DND-41 (cell line): Measurements from ENCODE around the gene ZNF175.
A peak's percentile ranks its signal among the peaks of the same experiment; 100 is the strongest.

Source experiments
- ATAC-seq: fragments of 200-7000 bp; cut with Tn5 transposase; 3 replicates; pipeline ENCODE4 v1.9.1; 2021; ENCODE audit warnings: low read depth; ENCODE audit not compliant: insufficient read depth
- DNase-seq: peaks from one replicate; pipeline ENCODE4 v3.0.0-alpha.2; 2020
- H2AFZ ChIP-seq: 2 replicates; pipeline ENCODE4 v1.6.0; 2012; ENCODE audit warnings: low read depth, low read length
- H3K27ac ChIP-seq: 2 replicates; pipeline ENCODE4 v1.5.1; 2012; ENCODE audit warnings: low read length, inconsistent platforms
- H3K27me3 ChIP-seq: fragments of 200-600 bp; sonication (generic); 2 replicates; pipeline ENCODE4 v1.6.0; 2012; ENCODE audit warnings: low read length, mild to moderate bottlenecking, inconsistent platforms; ENCODE audit not compliant: insufficient read depth, poor library complexity
- H3K36me3 ChIP-seq: 2 replicates; pipeline ENCODE4 v1.5.1; 2012; ENCODE audit warnings: low read length, inconsistent platforms; ENCODE audit not compliant: insufficient read depth
- H3K4me1 ChIP-seq: 2 replicates; pipeline ENCODE4 v1.5.1; 2012; ENCODE audit warnings: mild to moderate bottlenecking, low read length; ENCODE audit not compliant: insufficient read depth
- H3K4me2 ChIP-seq: 2 replicates; pipeline ENCODE4 v1.6.0; 2012; ENCODE audit warnings: mild to moderate bottlenecking, moderate library complexity, low read length, inconsistent platforms; ENCODE audit not compliant: insufficient read depth
- H3K4me3 ChIP-seq, 2 experiments: fragments of 200-600 bp in 1 of 2; shearing (Covaris generic) in 1 of 2; 2 replicates each; pipeline ENCODE4 v1.5.1; 2012 to 2016; ENCODE audit warnings: inconsistent platforms in 2 of 2, low read length in 2 of 2, mild to moderate bottlenecking in 2 of 2, low read depth in 1 of 2, moderate library complexity in 1 of 2
- H3K79me2 ChIP-seq: 2 replicates; pipeline ENCODE4 v1.6.0; 2012; ENCODE audit warnings: low read length, inconsistent platforms; ENCODE audit not compliant: insufficient read depth
- H3K9ac ChIP-seq: 2 replicates; pipeline ENCODE4 v1.6.0; 2012; ENCODE audit warnings: low read depth, mild to moderate bottlenecking, inconsistent platforms, low read length, moderate library complexity
- H3K9me3 ChIP-seq: 2 replicates; pipeline ENCODE4 v1.5.1; 2012; ENCODE audit warnings: low read length, moderate library complexity, mild to moderate bottlenecking, inconsistent platforms; ENCODE audit not compliant: insufficient read depth, severe bottlenecking
- H4K20me1 ChIP-seq: 2 replicates; pipeline ENCODE4 v1.6.0; 2012; ENCODE audit warnings: low read length; ENCODE audit not compliant: insufficient read depth
- EZH2 ChIP-seq: IDR thresholded peaks from 3 replicates; pipeline ENCODE4 v1.6.1; 2012; ENCODE audit warnings: borderline replicate concordance, low read depth, mild to moderate bottlenecking, moderate library complexity, low read length, inconsistent platforms; ENCODE audit not compliant: severe bottlenecking
- TF ChIP-seq, protein P1 (sequence below): IDR thresholded peaks from 2 replicates; pipeline ENCODE4 v1.5.1; 2012; ENCODE audit warnings: borderline replicate concordance, low read length, moderate library complexity, mild to moderate bottlenecking; ENCODE audit not compliant: poor library complexity, severe bottlenecking; ENCODE audit errors: extremely low read depth

The ZNF175 gene

DNA sequence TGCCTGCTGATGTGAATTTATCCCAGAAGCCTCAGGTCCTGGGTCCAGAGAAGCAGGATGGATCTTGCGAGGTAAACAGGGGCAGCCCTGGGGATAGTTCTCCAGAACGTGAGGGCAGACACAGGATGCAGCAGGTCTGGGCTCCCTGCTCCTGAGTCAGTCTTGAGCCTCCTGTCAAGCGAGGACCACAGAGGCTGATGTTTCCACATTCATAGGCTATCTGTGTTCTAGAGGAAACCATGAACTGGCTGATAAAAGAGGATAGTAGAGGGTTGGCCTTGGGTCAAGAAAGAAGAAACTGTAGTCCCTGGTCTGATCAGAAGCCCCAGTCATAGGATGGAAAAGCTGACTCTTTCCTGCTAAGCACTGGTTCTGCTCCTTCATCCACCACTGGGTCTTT is 2.2 kb downstream of the ZNF175 start:
- TF ChIP-seq EZH2 = no peak
- TF ChIP-seq, protein P1, sequence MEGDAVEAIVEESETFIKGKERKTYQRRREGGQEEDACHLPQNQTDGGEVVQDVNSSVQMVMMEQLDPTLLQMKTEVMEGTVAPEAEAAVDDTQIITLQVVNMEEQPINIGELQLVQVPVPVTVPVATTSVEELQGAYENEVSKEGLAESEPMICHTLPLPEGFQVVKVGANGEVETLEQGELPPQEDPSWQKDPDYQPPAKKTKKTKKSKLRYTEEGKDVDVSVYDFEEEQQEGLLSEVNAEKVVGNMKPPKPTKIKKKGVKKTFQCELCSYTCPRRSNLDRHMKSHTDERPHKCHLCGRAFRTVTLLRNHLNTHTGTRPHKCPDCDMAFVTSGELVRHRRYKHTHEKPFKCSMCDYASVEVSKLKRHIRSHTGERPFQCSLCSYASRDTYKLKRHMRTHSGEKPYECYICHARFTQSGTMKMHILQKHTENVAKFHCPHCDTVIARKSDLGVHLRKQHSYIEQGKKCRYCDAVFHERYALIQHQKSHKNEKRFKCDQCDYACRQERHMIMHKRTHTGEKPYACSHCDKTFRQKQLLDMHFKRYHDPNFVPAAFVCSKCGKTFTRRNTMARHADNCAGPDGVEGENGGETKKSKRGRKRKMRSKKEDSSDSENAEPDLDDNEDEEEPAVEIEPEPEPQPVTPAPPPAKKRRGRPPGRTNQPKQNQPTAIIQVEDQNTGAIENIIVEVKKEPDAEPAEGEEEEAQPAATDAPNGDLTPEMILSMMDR = no peak
- H3K4me2 ChIP-seq = peak overlapping the region; percentile 99
- H3K9me3 ChIP-seq = no peaks in the 10 kb centered on the region
- no peaks in the 10 kb centered on the region; the same call in 1 of the 2 replicates for H4K20me1 ChIP-seq
- H3K79me2 ChIP-seq = peaks cover 38% of the 10 kb centered on the region
- H3K4me3 ChIP-seq = peak overlapping the region in 1 of 2 experiments; percentile 92; a peak in 1 of 4 replicates
- no peak overlapping the region for H3K9ac ChIP-seq
- ATAC-seq (no peak), DNase-seq (no peak)
- no peak overlapping the region for H2AFZ ChIP-seq
- no peak overlapping the region for H3K27ac ChIP-seq
- peaks cover 48% of the 10 kb centered on the region for H3K36me3 ChIP-seq
- peaks cover 32% of the 10 kb centered on the region for H3K4me1 ChIP-seq
- H3K27me3 ChIP-seq = no peaks in the 10 kb centered on the region

GRCh38 chr19:51576850-51577249 is 5.8 kb downstream of the ZNF175 start:
- Histone ChIP-seq H4K20me1 (no peaks in the 10 kb centered on the region; the same call in 1 of the 2 replicates), H3K9ac (no peak overlapping the region), H3K9me3 (no peaks in the 10 kb centered on the region), H3K27ac (no peak overlapping the region), H3K79me2 (peaks cover 30% of the 10 kb centered on the region), H3K27me3 (no peaks in the 10 kb centered on the region), H3K36me3 (peaks cover 75% of the 10 kb centered on the region), H3K4me1 (peaks cover 23% of the 10 kb centered on the region), H3K4me2 (no peak overlapping the region), H2AFZ (no peak overlapping the region), H3K4me3 (no peak overlapping the region)
- ATAC-seq (no peak), DNase-seq (no peak)
- TF ChIP-seq EZH2 = no peak
- TF ChIP-seq, protein P1 = no peak

DNA sequence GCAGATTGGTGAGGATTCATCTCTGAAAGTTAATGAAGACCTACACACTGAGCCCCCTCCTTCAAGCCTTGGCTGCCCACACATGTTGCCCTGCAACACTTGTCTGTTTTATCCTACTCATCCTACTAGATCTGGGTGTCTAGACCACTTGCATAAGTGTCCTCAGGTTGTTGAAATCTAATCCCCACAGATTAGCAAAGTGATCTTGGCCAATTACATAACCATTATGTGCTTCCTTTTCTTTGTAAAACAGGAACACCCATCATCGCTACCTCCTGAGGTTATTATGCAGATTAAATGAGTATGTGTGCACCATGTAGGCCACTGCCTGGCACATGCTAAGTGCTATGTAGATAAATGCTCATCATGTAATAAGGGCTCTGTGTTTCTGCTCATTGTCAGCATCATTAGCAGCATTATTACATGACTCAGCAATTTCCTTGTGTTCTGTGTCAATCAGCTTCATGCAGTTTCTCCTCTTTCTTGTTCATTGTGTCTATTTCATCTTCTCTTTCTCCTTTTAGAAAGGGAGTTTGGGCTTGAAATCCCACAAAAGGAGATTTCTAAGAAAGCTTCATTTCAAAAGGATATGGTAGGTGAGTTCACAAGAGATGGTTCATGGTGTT is 15.1 kb downstream of the ZNF175 start:
- Histone ChIP-seq H3K4me1 (no peaks in the 10 kb centered on the region), H3K9me3 (peaks cover 6% of the 10 kb centered on the region), H2AFZ (no peak overlapping the region), H3K27me3 (no peaks in the 10 kb centered on the region), H3K79me2 (no peaks in the 10 kb centered on the region), H3K27ac (no peak overlapping the region), H3K9ac (no peak overlapping the region), H3K36me3 (peaks cover 73% of the 10 kb centered on the region), H3K4me2 (no peak overlapping the region), H4K20me1 (no peaks in the 10 kb centered on the region), H3K4me3 (no peak overlapping the region)
- DNase-seq (no peak), ATAC-seq (no peak)
- no peak for TF ChIP-seq EZH2
- TF ChIP-seq, protein P1 = no peak
